ENCODE data around the gene GAB3. TPM values are rescaled to one million over a fixed set of nuclear protein-coding genes. Genes with fewer than 3 reads are reported as not detected.

GAB3 gene
- polyA plus RNA-seq, 1 donor (not counting 4 experiments of a cell fraction or from before 2014, with no cell fraction given), result 0.18 TPM

- Histone ChIP-seq H3K27me3 (ENCODE audit: control insufficient read depth, extremely low read depth, insufficient read depth, low read length) (no peaks in the 10 kb centered on the region), H2AFZ (ENCODE audit: control insufficient read depth, low read length) (no peak overlapping the region), H4K20me1 (ENCODE audit: control insufficient read depth, extremely low read depth, insufficient read depth, low read length) (no peaks in the 10 kb centered on the region), H3K9me1 (ENCODE audit: control insufficient read depth, extremely low read depth, insufficient read depth, low read length) (no peaks in the 10 kb centered on the region), H3K4me1 (ENCODE audit: control insufficient read depth, extremely low read depth, insufficient read depth, low read length) (peaks cover 12% of the 10 kb centered on the region), H3K4me2 (ENCODE audit: control insufficient read depth, extremely low read depth, insufficient read depth, low read depth, low read length) (no peak overlapping the region), H3K9me3 (ENCODE audit: control insufficient read depth, low read depth, low read length) (no peaks in the 10 kb centered on the region), H3K79me2 (ENCODE audit: control insufficient read depth, insufficient read depth, low read length) (no peaks in the 10 kb centered on the region), H3K36me3 (ENCODE audit: control insufficient read depth in 2 of 2, extremely low read depth in 1 of 2, insufficient read depth in 2 of 2, low read length in 2 of 2) (no peaks in the 10 kb centered on the region), H3K27ac (ENCODE audit: control insufficient read depth, insufficient read depth, low read length) (no peak overlapping the region), H3K9ac (ENCODE audit: control insufficient read depth, extremely low read depth, insufficient read depth, low read length) (no peak overlapping the region), H3K4me3 (ENCODE audit: control insufficient read depth in 2 of 3, extremely low read depth in 1 of 3, insufficient read depth in 2 of 3, low read depth in 1 of 3, low read length in 3 of 3) (no peak overlapping the region)
- no peak for FAIRE-seq
- DNase-seq (ENCODE audit: low read depth, low spot score), result no peak
- dilution Hi-C loops (cut with MboI; ENCODE audit: extremely low pct_ligation_motif_present, low sequenced_read_pairs), result no loop called here
- TF ChIP-seq CTCF (optimal IDR thresholded peaks at IDR 0.05 in 1 of 3, IDR thresholded peaks at IDR 0.05 in 1 of 3, conservative IDR thresholded peaks at IDR 0.05 in 1 of 3; ENCODE audit: extremely low read depth in 1 of 3, insufficient read depth in 2 of 3, low read length in 3 of 3) (no peak), EZH2 (IDR thresholded peaks at IDR 0.05; ENCODE audit: low read length) (no peak)
Measured at GRCh38 chrX:154732421-154733065, 18.3 kb downstream of the GAB3 start.

DNA sequence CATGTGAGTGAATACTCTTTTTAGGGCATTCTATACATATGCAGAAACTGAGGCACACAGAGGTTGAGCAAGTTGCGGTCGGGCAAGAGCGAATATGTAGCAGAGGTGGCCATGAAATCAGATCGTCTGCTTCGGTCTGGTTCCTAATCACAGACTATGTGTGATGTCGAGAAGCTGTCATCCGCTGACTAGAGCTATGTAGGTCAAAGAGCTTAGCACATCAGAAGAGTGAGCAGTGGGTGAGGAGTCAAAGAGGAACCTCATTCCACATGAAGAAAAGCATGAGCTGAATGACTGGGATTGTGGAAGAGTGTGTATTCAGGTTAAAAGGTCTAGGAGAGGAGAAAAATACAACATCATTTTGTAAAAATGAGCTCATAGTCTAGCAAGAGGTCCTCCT lies 19.0 kb downstream of the GAB3 start:
- no peaks in the 10 kb centered on the region for H3K9me1 ChIP-seq (ENCODE audit: control insufficient read depth, extremely low read depth, insufficient read depth, low read length)
- H4K20me1 ChIP-seq (ENCODE audit: control insufficient read depth, extremely low read depth, insufficient read depth, low read length), result no peaks in the 10 kb centered on the region
- TF ChIP-seq CTCF (optimal IDR thresholded peaks at IDR 0.05 in 1 of 3, IDR thresholded peaks at IDR 0.05 in 1 of 3, conservative IDR thresholded peaks at IDR 0.05 in 1 of 3; ENCODE audit: extremely low read depth in 1 of 3, insufficient read depth in 2 of 3, low read length in 3 of 3) (no peak), EZH2 (IDR thresholded peaks at IDR 0.05; ENCODE audit: low read length) (no peak)
- dilution Hi-C loops (cut with MboI; ENCODE audit: extremely low pct_ligation_motif_present, low sequenced_read_pairs), result no loop called here
- H2AFZ ChIP-seq (ENCODE audit: control insufficient read depth, low read length), result no peak overlapping the region
- FAIRE-seq, result no peak
- no peaks in the 10 kb centered on the region for H3K9me3 ChIP-seq (ENCODE audit: control insufficient read depth, low read depth, low read length)
- H3K4me1 ChIP-seq (ENCODE audit: control insufficient read depth, extremely low read depth, insufficient read depth, low read length), result peaks cover 17% of the 10 kb centered on the region
- no peaks in the 10 kb centered on the region for H3K36me3 ChIP-seq (ENCODE audit: control insufficient read depth in 2 of 2, extremely low read depth in 1 of 2, insufficient read depth in 2 of 2, low read length in 2 of 2)
- H3K27ac ChIP-seq (ENCODE audit: control insufficient read depth, insufficient read depth, low read length), result no peak overlapping the region
- no peak for DNase-seq (ENCODE audit: low read depth, low spot score)
- no peaks in the 10 kb centered on the region for H3K79me2 ChIP-seq (ENCODE audit: control insufficient read depth, insufficient read depth, low read length)
- no peak overlapping the region for H3K4me3 ChIP-seq (ENCODE audit: control insufficient read depth in 2 of 3, extremely low read depth in 1 of 3, insufficient read depth in 2 of 3, low read depth in 1 of 3, low read length in 3 of 3)
- H3K9ac ChIP-seq (ENCODE audit: control insufficient read depth, extremely low read depth, insufficient read depth, low read length), result no peak overlapping the region
- H3K27me3 ChIP-seq (ENCODE audit: control insufficient read depth, extremely low read depth, insufficient read depth, low read length), result no peaks in the 10 kb centered on the region
- H3K4me2 ChIP-seq (ENCODE audit: control insufficient read depth, extremely low read depth, insufficient read depth, low read depth, low read length), result no peak overlapping the region

Measured in keratinocyte (primary cell).